IMR-90 (cell line): ENCODE measurements around the gene GPRC5B. TPM values are rescaled to one million over a fixed set of nuclear protein-coding genes. Genes with fewer than 3 reads are reported as not detected.

Experiments used
- ATAC-seq: fragments of 200-7000 bp; cut with Tn5 transposase; 2 replicates; pipeline ENCODE4 v1.9.1; 2020; ENCODE audit warnings: low read depth, mild to moderate bottlenecking, moderate library complexity
- BruUV-seq: library from RNA; stranded (reverse); fragments of 400-500 nt; replicated peaks from 2 replicates; lab custom pipeline; 2021; lab: Mats Ljungman, UMichigan
- CTCF ChIA-PET: fragments of 300-600 bp; formaldehyde crosslinking; extraction: SDS; loops from one replicate; lab custom pipeline; 2021; ENCODE audit warnings: antibody characterized with exemption; lab: Yijun Ruan, JAX
- POLR2A ChIA-PET: fragments of 300-600 bp; sonication (Branson Sonifier 250); formaldehyde crosslinking; loops from one replicate; lab custom pipeline; 2022; ENCODE audit warnings: antibody characterized with exemption; ENCODE audit not compliant: unreplicated experiment; lab: Charles Lee
- DNase-seq: peaks from one replicate; pipeline ENCODE4 v3.0.0; 2013
- H2AFZ ChIP-seq: replicated peaks from 2 replicates; pipeline ENCODE3; 2013; ENCODE audit warnings: low read length, mild to moderate bottlenecking; ENCODE audit not compliant: poor library complexity
- H2AK5ac ChIP-seq: 2 replicates; pipeline ENCODE4 v1.6.1; 2013; ENCODE audit warnings: low read depth, low read length, inconsistent platforms
- H2AK9ac ChIP-seq: replicated peaks from 2 replicates; pipeline ENCODE3; 2013; ENCODE audit warnings: mild to moderate bottlenecking, low read depth, low read length, moderate library complexity; ENCODE audit not compliant: poor library complexity
- H2BK120ac ChIP-seq: 2 replicates; pipeline ENCODE4 v1.6.1; 2013; ENCODE audit warnings: low read depth, low read length, inconsistent platforms
- H2BK15ac ChIP-seq: 3 replicates; pipeline ENCODE4 v1.6.1; 2013; ENCODE audit warnings: low read depth, low read length, inconsistent platforms
- H2BK20ac ChIP-seq: 2 replicates; pipeline ENCODE4 v1.6.1; 2013; ENCODE audit warnings: low read depth, mild to moderate bottlenecking, inconsistent platforms, low read length, moderate library complexity
- H2BK5ac ChIP-seq: 2 replicates; pipeline ENCODE4 v1.6.1; 2013; ENCODE audit warnings: mild to moderate bottlenecking, low read depth, low read length, inconsistent platforms; ENCODE audit not compliant: poor library complexity, severe bottlenecking
- H3K14ac ChIP-seq: replicated peaks from 2 replicates; pipeline ENCODE4 v1.6.1; 2013; ENCODE audit warnings: low read depth, low read length, inconsistent platforms
- H3K18ac ChIP-seq: 2 replicates; pipeline ENCODE4 v1.6.1; 2013; ENCODE audit warnings: low read depth, low read length, control low read depth
- H3K23ac ChIP-seq: 2 replicates; pipeline ENCODE4 v1.6.1; 2013; ENCODE audit warnings: low read depth, low read length, inconsistent platforms
- H3K27ac ChIP-seq: 2 replicates; pipeline ENCODE4 v1.5.1; 2013; ENCODE audit warnings: mild to moderate bottlenecking, control low read depth, low read length; ENCODE audit not compliant: insufficient read depth
- H3K27me3 ChIP-seq: 2 replicates; pipeline ENCODE4 v1.6.1; 2013; ENCODE audit warnings: low read length; ENCODE audit not compliant: control insufficient read depth, insufficient read depth
- H3K36me3 ChIP-seq: 2 replicates; pipeline ENCODE4 v1.6.1; 2013; ENCODE audit warnings: low read length, mixed read lengths; ENCODE audit not compliant: control insufficient read depth, insufficient read depth
- H3K4ac ChIP-seq: 2 replicates; pipeline ENCODE4 v1.6.1; 2013; ENCODE audit warnings: low read depth, low read length, inconsistent platforms
- H3K4me1 ChIP-seq: 2 replicates; pipeline ENCODE4 v1.6.1; 2013; ENCODE audit warnings: low read length, mixed read lengths; ENCODE audit not compliant: control insufficient read depth, insufficient read depth
- H3K4me2 ChIP-seq: 2 replicates; pipeline ENCODE4 v1.6.1; 2013; ENCODE audit warnings: low read depth, mild to moderate bottlenecking, control low read depth, low read length, moderate library complexity
- H3K4me3 ChIP-seq: 2 replicates; pipeline ENCODE4 v1.5.1; 2013; ENCODE audit warnings: low read depth, mild to moderate bottlenecking, control low read depth, low read length, moderate library complexity; ENCODE audit not compliant: insufficient read depth
- H3K56ac ChIP-seq: 2 replicates; pipeline ENCODE4 v1.6.1; 2013; ENCODE audit warnings: low read length, inconsistent platforms; ENCODE audit not compliant: insufficient read depth; ENCODE audit errors: extremely low read depth
- H3K79me1 ChIP-seq, 2 experiments: 2 replicates each; pipeline ENCODE4 v1.6.1; 2013; ENCODE audit warnings: low read length in 2 of 2, inconsistent platforms in 1 of 2, low read depth in 1 of 2
- H3K9ac ChIP-seq: 2 replicates; pipeline ENCODE4 v1.6.1; 2013; ENCODE audit warnings: low read depth, low read length, control low read depth
- H3K9me1 ChIP-seq: 2 replicates; pipeline ENCODE4 v1.6.1; 2013; ENCODE audit warnings: low read length, inconsistent platforms; ENCODE audit not compliant: insufficient read depth
- H3K9me3 ChIP-seq: 2 replicates; pipeline ENCODE4 v1.6.1; 2013; ENCODE audit warnings: low read length; ENCODE audit not compliant: control insufficient read depth, insufficient read depth
- H4K20me1 ChIP-seq: 2 replicates; pipeline ENCODE4 v1.6.1; 2013; ENCODE audit warnings: low read length, inconsistent platforms; ENCODE audit not compliant: insufficient read depth
- H4K5ac ChIP-seq: 2 replicates; pipeline ENCODE4 v1.6.1; 2013; ENCODE audit warnings: mild to moderate bottlenecking, low read depth, low read length, control low read depth
- H4K8ac ChIP-seq, 2 experiments: 2 replicates each; pipeline ENCODE4 v1.6.1; 2013; ENCODE audit warnings: low read depth in 2 of 2, low read length in 2 of 2, control low read depth in 1 of 2, inconsistent platforms in 1 of 2
- H4K91ac ChIP-seq: 2 replicates; pipeline ENCODE4 v1.6.1; 2013; ENCODE audit warnings: low read depth, low read length, inconsistent platforms; ENCODE audit not compliant: insufficient read depth
- BHLHE40 ChIP-seq: fragments of 150-350 bp; IDR thresholded peaks from 2 replicates; pipeline ENCODE4 v1.6.1; 2016; ENCODE audit warnings: mild to moderate bottlenecking, low read depth, low read length
- CEBPB ChIP-seq: IDR thresholded peaks from 2 replicates; pipeline ENCODE4 v1.6.1; 2012; ENCODE audit warnings: low read depth, low read length, improper control_type of control experiment
- CHD1 ChIP-seq: IDR thresholded peaks from 2 replicates; pipeline ENCODE4 v1.6.1; 2012; ENCODE audit warnings: low read depth, low read length, improper control_type of control experiment
- FOS ChIP-seq: fragments of 150-350 bp; IDR thresholded peaks from 2 replicates; pipeline ENCODE4 v1.6.1; 2016; ENCODE audit warnings: low read depth, low read length
- MAFK ChIP-seq: IDR thresholded peaks from 2 replicates; pipeline ENCODE4 v1.6.1; 2012; ENCODE audit warnings: low read depth, low read length, improper control_type of control experiment
- MAZ ChIP-seq: IDR thresholded peaks from 2 replicates; pipeline ENCODE4 v1.6.1; 2012; ENCODE audit warnings: low read depth, mild to moderate bottlenecking, low read length, improper control_type of control experiment, moderate library complexity, borderline replicate concordance
- MXI1 ChIP-seq: IDR thresholded peaks from 2 replicates; pipeline ENCODE4 v1.6.1; 2012; ENCODE audit warnings: low read depth, mild to moderate bottlenecking, low read length, moderate library complexity, borderline replicate concordance
- NFE2L2 ChIP-seq: fragments of 150-350 bp; IDR thresholded peaks from 2 replicates; pipeline ENCODE4 v1.6.1; 2016; ENCODE audit warnings: low read depth, mild to moderate bottlenecking, low read length
- POLR2A ChIP-seq: IDR thresholded peaks from 2 replicates; pipeline ENCODE4 v1.6.1; 2012; ENCODE audit warnings: mild to moderate bottlenecking, low read depth, low read length
- RAD21 ChIP-seq: IDR thresholded peaks from 2 replicates; pipeline ENCODE4 v1.6.1; 2012; ENCODE audit warnings: low read length, improper control_type of control experiment
- RCOR1 ChIP-seq: IDR thresholded peaks from 2 replicates; pipeline ENCODE4 v1.6.1; 2012; ENCODE audit warnings: mild to moderate bottlenecking, low read length, improper control_type of control experiment; ENCODE audit not compliant: insufficient replicate concordance
- RFX5 ChIP-seq: IDR thresholded peaks from 2 replicates; pipeline ENCODE4 v1.8.0; 2012; ENCODE audit warnings: low read depth, mild to moderate bottlenecking, low read length, moderate library complexity
- SMC3 ChIP-seq: fragments of 150-350 bp; IDR thresholded peaks from 2 replicates; pipeline ENCODE4 v1.6.1; 2016; ENCODE audit warnings: low read depth, mild to moderate bottlenecking, antibody characterized with exemption, low read length, moderate library complexity
- WGBS, 2 experiments: methylation state at CpG; one replicate each; pipeline versions ENCODE4 v1.1.5 to v1.1.7; 2013; ENCODE audit warnings: missing lambda C conversion rate in 2 of 2; ENCODE audit not compliant: insufficient read length in 1 of 2; ENCODE audit errors: extremely low coverage in 2 of 2; 5-methylcytosine and 5-hydroxymethylcytosine counted together
- dilution Hi-C: fragments of 300-500 bp; cut with HindIII; formaldehyde crosslinking; loops from one replicate; pipeline ENCODE4 v1.14.3; 2018; ENCODE audit warnings: low sequenced_read_pairs; ENCODE audit not compliant: unreplicated experiment
- in situ Hi-C: fragments of 300-500 bp; cut with MboI; formaldehyde crosslinking; loops from 3 replicates; pipeline ENCODE4 v1.14.3; 2019; ENCODE audit warnings: low sequenced_read_pairs, inconsistent platforms, mixed read lengths
- intact Hi-C: fragments of 100-400 bp; cut with micrococcal nuclease; formaldehyde crosslinking; loops from 2 replicates; pipeline ENCODE4 v1.10.0; 2022
- polyA plus RNA-seq, 3 experiments: library from polyadenylated mRNA; depleted of rRNA; stranded (reverse); fragments of >200 nt; gene quantifications; 2 replicates each; pipeline ENCODE4 v1.2.3, GENCODE V29; 2012; ENCODE audit warnings: low replicate concordance in 1 of 3
- total RNA-seq: library from RNA; depleted of rRNA; stranded (reverse); fragments of >200 nt; gene quantifications from 2 replicates; pipeline ENCODE4 v1.2.3, GENCODE V29; 2012
- TF ChIP-seq, protein P1 (sequence below): conservative IDR thresholded peaks from 2 replicates; pipeline ENCODE4 v1.5.1; 2012; ENCODE audit warnings: mild to moderate bottlenecking, low read depth, low read length, improper control_type of control experiment
- TF ChIP-seq, protein P2 (sequence below): fragments of 150-350 bp; IDR thresholded peaks from 2 replicates; pipeline ENCODE4 v1.6.1; 2017; ENCODE audit warnings: mild to moderate bottlenecking, antibody characterized with exemption, low read length, low read depth
- TF ChIP-seq, protein P3 (sequence below): fragments of 150-350 bp; IDR thresholded peaks from 2 replicates; pipeline ENCODE4 v1.6.1; 2016; ENCODE audit warnings: low read depth, mild to moderate bottlenecking, low read length, moderate library complexity, borderline replicate concordance

The GPRC5B gene
- total and polyA plus RNA-seq, 2 of the 4 experiments (the other 2 are of a cell fraction) = 2.5 to 8.5 TPM

DNA sequence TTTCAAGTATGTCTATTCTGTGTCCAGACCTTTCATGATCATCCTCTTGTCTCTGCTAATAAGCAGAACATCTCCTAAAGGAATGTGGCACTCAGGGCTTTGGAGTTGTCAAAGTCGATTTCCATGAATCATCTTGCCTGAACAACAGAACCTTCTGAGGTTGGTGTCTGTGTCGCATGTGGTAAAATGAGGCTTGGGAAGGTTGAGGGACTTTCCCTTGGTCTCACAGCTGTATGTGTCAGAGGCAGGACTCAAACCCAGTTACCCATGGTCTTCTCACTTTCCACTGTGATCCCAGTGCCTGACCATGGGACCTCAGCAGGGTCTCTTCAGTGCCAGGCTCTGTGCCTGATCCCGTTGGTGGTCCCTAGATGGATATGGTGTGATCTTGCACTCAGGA, 4.2 kb upstream of the GPRC5B start:
- Histone ChIP-seq H3K36me3 (no peaks in the 10 kb centered on the region), H4K91ac (no peak overlapping the region), H3K27ac (no peak overlapping the region), H3K14ac (no peak overlapping the region), H2AK5ac (no peak overlapping the region), H3K9me1 (no peaks in the 10 kb centered on the region), H3K79me1 (no peaks in the 10 kb centered on the region), H2BK5ac (no peak overlapping the region), H3K4me1 (peaks cover 2% of the 10 kb centered on the region; the same call in 1 of the 2 replicates), H3K27me3 (peaks cover 10% of the 10 kb centered on the region), H3K23ac (no peak overlapping the region), H2BK15ac (no peak overlapping the region), H3K4me3 (no peak overlapping the region), H3K4ac (no peak overlapping the region), H4K5ac (no peak overlapping the region), H3K9ac (no peak overlapping the region), H3K4me2 (no peak overlapping the region), H4K8ac (no peak overlapping the region), H3K18ac (no peak overlapping the region), H2BK120ac (no peak overlapping the region), H2AFZ (no peak overlapping the region), H2BK20ac (no peak overlapping the region), H4K20me1 (peaks cover 4% of the 10 kb centered on the region; the same call in 1 of the 2 replicates), H2AK9ac (no peak overlapping the region), H3K9me3 (peaks cover 2% of the 10 kb centered on the region), H3K56ac (no peak overlapping the region)
- dilution Hi-C loops = loop anchor here (25.0 kb wide), 1 partner anchor 277 kb away; no protein-coding TSS in a partner anchor
- DNase-seq (no peak), ATAC-seq (no peak)
- WGBS, 2 experiments = no CpG with 5 or more reads among the region's 3 CpGs
- in situ Hi-C loops = loop anchor here (5.0 to 25.0 kb wide), 3 partner anchors 172 to 777 kb away; partner anchors contain the start of genes IQCK, ITPRIPL2 and KNOP1
- ChIA-PET CTCF (interaction anchor here (1.0 to 1.2 kb wide), 3 partner anchors 11 to 290 kb away, joined by 3 to 4 read pairs (median 3); no protein-coding TSS in a partner anchor), POLR2A (interaction anchor here (0.7 kb wide), 1 partner anchor 175 kb away, joined by 7 read pairs; no protein-coding TSS in a partner anchor)
- no TSS peak for BruUV-seq
- intact Hi-C loops = loop anchor here (5.0 kb wide), 2 partner anchors 187 to 232 kb away; no protein-coding TSS in a partner anchor
- TF ChIP-seq, protein P1, sequence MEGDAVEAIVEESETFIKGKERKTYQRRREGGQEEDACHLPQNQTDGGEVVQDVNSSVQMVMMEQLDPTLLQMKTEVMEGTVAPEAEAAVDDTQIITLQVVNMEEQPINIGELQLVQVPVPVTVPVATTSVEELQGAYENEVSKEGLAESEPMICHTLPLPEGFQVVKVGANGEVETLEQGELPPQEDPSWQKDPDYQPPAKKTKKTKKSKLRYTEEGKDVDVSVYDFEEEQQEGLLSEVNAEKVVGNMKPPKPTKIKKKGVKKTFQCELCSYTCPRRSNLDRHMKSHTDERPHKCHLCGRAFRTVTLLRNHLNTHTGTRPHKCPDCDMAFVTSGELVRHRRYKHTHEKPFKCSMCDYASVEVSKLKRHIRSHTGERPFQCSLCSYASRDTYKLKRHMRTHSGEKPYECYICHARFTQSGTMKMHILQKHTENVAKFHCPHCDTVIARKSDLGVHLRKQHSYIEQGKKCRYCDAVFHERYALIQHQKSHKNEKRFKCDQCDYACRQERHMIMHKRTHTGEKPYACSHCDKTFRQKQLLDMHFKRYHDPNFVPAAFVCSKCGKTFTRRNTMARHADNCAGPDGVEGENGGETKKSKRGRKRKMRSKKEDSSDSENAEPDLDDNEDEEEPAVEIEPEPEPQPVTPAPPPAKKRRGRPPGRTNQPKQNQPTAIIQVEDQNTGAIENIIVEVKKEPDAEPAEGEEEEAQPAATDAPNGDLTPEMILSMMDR = no peak
- TF ChIP-seq BHLHE40 (no peak), NFE2L2 (no peak), MAZ (no peak), SMC3 (no peak), CEBPB (no peak), RCOR1 (no peak), POLR2A (no peak), RAD21 (no peak), MXI1 (no peak), RFX5 (no peak), FOS (no peak), CHD1 (no peak), MAFK (no peak)
- TF ChIP-seq, protein P2, sequence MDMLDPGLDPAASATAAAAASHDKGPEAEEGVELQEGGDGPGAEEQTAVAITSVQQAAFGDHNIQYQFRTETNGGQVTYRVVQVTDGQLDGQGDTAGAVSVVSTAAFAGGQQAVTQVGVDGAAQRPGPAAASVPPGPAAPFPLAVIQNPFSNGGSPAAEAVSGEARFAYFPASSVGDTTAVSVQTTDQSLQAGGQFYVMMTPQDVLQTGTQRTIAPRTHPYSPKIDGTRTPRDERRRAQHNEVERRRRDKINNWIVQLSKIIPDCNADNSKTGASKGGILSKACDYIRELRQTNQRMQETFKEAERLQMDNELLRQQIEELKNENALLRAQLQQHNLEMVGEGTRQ = no peak
- TF ChIP-seq, protein P3, sequence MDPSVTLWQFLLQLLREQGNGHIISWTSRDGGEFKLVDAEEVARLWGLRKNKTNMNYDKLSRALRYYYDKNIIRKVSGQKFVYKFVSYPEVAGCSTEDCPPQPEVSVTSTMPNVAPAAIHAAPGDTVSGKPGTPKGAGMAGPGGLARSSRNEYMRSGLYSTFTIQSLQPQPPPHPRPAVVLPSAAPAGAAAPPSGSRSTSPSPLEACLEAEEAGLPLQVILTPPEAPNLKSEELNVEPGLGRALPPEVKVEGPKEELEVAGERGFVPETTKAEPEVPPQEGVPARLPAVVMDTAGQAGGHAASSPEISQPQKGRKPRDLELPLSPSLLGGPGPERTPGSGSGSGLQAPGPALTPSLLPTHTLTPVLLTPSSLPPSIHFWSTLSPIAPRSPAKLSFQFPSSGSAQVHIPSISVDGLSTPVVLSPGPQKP = no peak
